Right hindlimb (tissue), 1 donor: ENCODE data around the gene DNAAF5.

Source experiments
- DNase-seq: peaks from one replicate; pipeline ENCODE4 v3.0.0-alpha.2; 2018

The DNAAF5 gene

DNA sequence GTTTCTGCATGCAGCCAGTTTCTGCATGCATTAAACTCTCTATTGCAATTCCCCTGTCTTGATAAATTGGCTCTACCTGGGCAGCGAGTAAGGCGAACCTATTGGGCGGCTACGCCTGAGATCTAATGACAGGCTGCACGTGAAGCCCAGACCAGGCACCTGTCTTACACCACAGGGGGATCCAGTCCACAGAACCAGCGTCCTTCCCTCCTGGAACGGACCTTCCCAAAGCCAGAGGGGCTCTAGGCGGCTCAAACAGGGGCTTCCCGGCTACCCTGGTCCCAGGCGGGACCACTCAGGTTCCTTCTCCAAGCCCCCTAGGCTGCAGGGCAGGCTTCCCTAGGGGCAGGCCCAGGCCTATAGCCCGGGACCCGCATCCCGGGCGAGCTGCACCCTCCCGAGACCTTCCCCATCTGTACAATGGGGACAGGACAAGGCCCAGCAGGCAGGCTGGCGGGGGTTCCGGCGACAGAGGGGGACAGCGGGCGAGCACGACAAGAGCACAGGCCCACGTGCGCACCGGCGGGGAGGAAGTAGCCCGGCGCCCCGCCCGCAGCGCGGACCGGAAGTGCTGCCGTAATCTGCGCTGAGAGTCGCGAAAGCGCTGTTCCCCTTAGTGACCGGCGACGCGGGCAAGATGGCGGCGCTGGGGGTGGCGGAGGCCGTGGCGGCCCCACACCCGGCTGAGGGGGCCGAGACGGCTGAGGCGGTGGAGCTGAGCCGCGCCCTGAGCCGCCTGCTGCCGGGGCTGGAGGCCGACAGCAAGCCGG lies at the start of gene DNAAF5:
TSS of gene DNAAF5 (plus strand) at position 616 of the 770 bp plus-strand sequence. CDS start at position 638, 22 bp downstream.
- DNase-seq = peak; percentile 92

DNA sequence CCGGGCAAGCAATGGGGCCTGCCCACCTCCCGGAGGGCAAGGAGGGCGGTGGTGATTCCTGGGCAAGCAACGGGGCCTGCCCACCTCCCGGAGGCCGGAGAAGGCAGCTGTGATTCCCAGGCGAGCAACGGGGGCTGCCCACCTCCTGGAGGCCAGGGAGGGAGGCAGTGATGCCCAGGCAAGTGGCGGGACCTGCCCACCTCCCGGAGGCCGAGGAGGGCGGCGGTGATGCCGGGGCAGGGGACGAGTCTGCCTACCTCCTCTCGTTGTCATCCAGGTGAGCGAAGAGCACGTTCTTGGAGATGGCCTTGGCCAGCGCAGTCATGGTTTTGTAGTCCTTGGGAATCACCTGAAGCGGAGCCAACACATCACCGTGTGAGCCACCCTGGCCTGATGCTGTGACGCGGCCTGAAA lies 49.5 kb upstream of the DNAAF5 start:
- no peak for DNase-seq

GRCh38 chr7:680411-681127 lies 45.9 kb upstream of the DNAAF5 start:
- DNase-seq = no peak

- no peak for DNase-seq
Observed at GRCh38 chr7:681551-682307, 44.8 kb upstream of the DNAAF5 start.

DNA sequence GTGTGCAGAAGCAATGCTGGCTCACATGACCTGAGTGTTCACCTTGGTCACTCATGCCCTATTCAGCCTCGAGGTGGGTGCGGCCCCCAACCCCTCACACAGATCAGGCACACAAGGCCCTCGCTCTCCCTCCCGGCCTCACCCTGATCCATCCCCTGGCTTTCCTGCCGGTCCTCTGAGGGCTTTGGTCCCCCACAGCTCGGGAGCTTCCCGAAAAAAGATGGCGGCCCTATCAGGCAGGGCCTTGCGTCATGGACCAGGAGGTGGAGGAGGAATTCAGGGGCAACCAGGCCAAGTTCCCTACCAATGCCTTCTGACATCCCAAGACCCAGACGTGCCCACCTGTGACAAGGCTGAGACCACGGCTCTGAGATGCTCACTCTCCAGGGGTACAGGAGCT lies 43.7 kb upstream of the DNAAF5 start:
- DNase-seq = no peak

DNA sequence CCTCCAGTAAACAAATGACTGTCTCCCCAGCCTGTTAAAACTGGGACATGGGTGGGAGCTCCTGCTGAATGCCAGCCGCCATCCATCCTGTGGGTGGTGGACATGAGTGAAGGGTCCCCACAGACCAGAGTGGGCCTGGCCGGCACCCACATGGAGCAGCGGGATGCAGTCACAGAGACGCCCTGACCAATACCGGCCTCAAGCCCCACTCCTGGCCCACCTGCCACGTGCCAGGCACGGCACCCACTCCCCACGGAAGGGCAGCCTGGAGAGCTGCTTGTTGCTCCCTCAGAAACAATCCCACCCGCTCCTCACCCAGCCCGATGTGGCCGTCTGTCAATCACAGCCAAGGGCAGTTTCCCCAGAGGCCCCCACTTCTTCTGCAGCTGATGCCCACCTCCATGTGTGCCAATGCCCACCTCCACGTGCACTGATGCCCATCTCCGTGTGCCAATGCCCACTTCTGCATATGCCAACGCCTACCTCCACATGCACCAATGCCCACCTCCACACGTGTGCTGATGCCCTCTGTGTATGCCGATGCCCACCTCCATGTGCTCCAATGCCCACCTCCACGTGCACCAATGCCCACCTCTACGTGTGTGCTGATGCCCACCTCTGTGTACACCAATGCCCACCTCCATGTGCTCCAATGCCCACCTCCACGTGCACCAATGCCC lies 42.8 kb upstream of the DNAAF5 start:
- DNase-seq = no peak

DNA sequence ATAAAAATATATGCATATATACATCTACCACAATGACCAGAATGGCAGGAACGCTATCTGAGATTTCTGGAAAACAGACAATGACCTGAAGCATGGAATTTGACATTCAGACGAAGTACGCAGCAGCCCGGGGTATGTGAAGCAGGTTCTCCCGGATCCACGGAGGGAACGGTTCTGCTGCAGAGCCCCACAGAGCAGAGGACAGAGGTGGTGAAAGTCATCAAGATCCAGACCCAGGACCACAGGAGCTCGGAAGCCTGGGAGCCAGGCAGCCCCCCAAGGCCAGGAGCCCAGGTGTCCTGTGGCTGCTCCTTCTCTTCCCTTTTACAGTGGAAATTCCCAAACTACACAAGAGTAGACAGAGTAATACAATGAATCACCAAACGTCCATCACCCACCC lies 42.1 kb upstream of the DNAAF5 start:
- DNase-seq = no peak

DNA sequence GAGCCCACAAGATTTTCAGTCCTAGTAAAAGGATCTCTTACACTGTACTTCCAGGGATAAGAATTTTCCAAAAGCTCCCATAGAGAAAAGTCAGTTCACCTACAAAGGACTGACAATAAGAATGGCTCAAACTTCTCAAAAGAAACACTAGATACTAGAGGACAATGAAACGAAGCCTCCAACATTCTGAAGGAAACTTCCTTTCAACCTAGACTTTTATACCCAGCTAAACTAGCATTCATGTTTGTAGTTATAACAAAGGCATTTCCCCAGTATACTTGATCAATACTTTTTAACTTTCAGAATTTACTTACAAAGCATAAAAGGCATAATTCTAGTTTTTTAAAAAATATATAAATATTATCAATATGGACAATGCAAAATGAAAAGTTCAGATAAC lies 41.0 kb upstream of the DNAAF5 start:
- no peak for DNase-seq

- no peak for DNase-seq
Observed at GRCh38 chr7:690478-691360, 35.8 kb upstream of the DNAAF5 start.

DNA sequence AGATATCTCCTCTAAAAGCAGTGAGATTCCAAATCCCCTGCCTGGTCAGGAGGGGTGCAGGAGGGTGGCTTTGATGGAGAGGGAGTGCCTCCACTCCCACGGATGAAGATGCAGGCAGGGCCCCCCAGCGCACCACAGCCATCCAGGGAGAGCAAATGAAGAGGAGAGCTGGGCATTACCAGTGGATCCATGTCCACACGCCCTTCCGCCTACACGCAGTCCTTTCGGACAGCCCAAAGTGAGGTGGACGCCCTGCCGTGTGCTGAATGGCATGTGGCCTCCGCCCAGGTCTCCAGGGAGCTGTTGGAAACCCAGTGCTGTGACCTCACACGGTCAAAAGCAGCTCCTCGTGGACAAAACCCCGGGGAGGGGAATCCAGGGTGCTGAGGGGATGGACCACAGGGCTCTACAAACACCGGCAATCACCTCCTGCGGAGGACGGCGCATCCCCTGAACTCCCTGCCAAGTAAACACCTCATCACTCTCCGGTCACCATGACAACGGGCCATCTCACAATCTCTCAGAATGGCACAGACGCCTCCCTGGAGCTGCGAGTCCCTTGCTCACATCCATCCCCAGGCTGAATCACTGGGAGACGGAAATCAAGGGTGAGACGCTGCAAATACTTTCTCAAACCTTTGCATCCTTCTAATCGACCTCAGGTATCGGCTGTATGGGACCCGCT lies 35.0 kb upstream of the DNAAF5 start:
- DNase-seq = no peak

DNA sequence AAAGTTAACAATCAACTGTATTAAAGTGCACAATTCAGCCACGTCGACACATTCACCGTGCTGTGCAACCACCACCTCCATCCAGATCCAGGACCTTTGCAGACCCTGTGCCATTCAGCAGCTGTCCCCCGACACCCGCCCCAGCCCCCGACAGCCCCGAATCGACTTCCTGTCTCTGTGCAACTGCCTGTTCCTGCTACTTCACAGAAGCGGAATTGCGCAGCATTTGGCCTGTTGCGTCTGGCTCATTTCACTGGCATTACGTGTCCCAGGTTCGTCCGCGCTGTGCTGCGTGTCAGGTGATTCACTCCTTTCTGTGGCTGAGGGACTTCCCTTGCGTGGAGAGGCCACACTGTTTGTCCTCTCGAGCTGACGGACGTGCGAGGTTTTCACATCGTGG lies 33.2 kb upstream of the DNAAF5 start:
- no peak for DNase-seq

- no peak for DNase-seq
Observed at GRCh38 chr7:696426-696811, 30.1 kb upstream of the DNAAF5 start.

DNA sequence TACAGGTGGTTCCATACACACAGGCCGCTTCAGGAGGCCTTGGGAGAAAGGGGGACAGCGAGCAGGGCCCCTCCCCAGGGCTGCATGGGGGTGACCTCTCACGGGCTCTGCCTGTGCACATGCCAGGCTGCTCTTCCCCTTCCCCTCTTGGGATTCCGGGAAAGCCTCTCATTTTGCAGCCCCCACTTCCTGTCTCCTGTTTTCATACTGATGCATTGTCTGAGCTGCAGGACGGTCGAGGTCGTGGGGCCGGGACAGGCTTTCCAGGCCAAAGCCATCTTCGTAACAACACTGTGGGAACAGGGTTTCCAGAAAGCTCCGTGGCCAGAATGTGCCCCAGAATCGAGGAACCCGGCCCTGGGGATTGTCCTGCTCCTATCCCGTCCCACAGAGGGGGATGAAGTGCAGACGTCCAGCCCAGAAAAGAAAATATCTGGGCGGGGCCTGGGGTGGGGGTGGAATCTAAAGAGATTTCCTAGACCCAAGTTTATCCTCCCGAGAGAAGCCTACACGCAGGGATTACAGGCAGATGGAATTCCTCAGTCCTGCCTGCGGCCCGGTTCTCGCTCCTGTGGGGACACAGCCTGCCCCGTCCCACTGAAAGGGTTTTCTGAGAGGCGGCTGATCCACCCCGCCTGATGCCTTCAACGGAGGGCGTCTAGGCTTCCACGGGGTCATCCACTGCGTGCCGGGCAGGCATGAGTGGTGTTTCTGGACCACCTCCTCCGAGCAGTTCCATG lies 29.5 kb upstream of the DNAAF5 start:
- peak; percentile 35 for DNase-seq

GRCh38 chr7:698515-699475 lies 27.7 kb upstream of the DNAAF5 start:
- no peak for DNase-seq

GRCh38 chr7:699476-700170 lies 26.9 kb upstream of the DNAAF5 start:
- no peak for DNase-seq

- no peak for DNase-seq
Observed at GRCh38 chr7:701086-701671, 25.3 kb upstream of the DNAAF5 start.

- DNase-seq = no peak
Observed at GRCh38 chr7:703049-703448, 23.4 kb upstream of the DNAAF5 start.

DNA sequence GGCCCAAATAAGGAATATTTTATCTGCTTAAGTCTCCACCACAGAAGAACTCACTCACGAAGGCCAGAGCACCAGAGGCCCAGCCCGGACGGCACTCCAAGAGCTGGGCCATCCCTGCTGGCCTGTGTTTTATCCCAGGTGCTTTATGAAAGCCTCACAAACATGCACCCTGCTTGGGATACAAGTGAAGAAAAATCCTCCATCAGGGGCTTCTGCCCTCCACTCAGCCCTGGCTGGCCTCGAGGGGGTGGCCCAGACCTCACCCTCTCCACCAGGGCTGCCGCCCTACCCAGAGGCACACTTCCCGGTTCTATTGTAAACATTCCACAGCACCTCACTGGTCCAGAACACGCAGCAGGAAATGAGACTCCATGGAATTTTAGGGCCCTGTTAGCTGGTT lies 19.8 kb upstream of the DNAAF5 start:
- no peak for DNase-seq
